ENCODE data around the gene PAK1. TPM values are rescaled to one million over a fixed set of nuclear protein-coding genes. Genes with fewer than 3 reads are reported as not detected.
"Not testable (repeated sequence)": the region's sequence is repeated elsewhere in the genome, so short reads cannot be mapped to it uniquely, and the experiment has no call there.

Gene PAK1
- total RNA-seq, 2 donors from 2014 or later, result 110 to 124 TPM

DNA sequence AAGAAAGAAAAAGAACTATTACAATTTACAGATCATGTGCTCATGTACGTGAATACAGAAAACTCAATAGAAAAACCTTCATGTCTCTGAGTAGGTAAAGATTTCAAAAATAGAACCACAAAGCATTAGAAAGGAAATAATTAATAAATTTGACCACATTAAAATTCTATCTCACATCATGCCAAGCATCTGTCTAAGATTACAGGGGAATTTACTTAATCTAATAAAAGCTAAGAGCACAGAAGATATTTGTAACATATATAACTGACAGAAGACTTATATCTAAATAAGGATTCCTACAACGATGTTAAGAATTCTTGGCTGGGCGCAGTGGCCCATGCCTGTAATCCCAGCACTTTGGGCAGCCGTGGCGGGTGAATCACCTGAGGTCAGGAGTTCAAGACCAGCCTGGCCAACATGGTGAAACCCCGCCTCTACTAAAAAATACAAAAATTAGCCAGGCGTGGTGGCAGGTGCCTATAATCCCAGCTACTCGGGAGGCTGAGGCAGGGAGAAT, 88.6 kb downstream of the PAK1 start:
- DNase-seq; intact Hi-C loops (cut with DNase I, micrococcal nuclease); ATAC-seq: not testable (repeated sequence)

DNA sequence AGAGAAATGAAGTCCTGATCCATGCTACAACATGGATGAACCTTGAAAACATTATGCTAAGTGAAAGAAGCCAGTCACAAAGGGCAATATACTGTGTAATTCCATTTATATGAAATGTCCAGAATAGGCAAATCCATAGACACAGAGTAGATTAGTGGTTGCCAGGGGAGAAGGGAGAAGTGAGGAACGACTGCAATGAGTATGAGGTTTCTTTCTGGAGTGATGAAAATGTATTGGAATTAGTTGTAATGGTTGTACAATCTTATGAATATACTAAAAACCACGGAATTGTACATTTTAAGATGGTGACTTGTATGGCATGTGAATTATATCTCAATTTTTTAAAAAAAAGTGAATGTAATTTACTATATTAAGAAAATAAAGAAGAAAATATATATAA, 89.3 kb downstream of the PAK1 start:
- ATAC-seq, result no peak
- intact Hi-C loops (cut with DNase I, micrococcal nuclease), result no loop called here

DNA sequence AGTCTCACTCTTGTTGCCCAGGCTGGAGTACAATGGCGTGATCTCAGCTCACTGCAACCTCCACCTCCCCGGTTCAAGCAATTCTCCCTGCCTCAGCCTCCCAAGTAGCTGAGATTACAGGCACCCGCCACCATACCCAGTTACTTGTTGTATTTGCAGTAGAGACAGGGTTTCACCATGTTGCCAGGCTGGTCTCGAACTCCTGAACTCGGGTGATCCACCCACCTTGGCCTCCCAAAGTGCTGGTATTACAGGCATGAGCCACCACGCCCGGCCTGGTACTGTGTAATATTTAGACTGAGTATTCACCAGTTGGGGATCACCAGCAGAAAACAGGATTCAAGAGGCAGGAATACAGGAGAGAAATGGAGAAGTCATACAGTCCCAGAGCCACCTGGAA, 90.5 kb downstream of the PAK1 start:
- intact Hi-C loops (cut with DNase I, micrococcal nuclease); ATAC-seq: not testable (repeated sequence)

More for the DNA sequence above, 89.3 kb downstream of the PAK1 start:
- no peak for DNase-seq

DNA sequence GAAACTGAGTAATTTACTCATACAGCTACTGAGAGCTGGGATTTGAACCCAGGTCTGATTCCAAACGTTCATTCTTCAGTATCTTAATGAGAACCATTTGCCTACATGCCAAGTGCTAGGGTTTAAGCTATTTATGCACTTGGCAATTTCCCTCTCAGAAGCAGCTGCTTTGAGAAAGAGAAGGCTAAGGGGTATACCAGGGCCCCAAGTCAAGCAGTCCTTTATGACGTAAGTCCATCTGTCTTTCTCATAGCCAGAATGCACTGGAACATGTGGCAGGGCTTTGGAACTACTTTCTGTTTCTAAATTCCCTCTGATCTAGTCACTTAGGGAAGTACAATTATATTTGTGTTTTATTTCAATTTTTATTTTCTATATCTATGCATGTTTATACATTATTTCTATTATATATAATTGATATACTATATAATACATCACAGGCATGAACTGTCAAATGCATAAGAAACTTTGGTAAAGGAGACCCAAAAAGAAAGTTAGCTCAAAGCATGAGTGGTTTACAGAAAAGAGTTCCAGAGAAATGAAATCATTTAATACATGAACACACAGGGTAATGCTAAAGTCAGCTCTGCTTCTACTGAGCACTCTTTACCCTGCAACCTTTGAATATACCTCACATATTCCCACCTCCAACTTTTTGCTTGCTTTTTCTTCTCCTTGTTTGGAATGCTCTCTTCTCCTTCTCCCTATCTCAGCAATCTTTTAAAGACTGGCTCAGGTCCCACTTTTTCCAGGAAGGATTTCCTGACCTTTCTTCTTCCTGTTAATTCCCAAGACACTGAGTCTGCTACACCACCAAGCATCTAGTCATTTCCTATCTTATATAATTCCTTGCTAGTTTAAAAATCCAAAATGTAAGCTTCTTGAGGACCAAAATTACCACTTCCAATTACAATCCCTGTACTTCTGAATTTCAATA, 91.9 kb downstream of the PAK1 start:
- ATAC-seq, result peak; percentile 44
- DNase-seq, result no peak
- intact Hi-C loops (cut with DNase I, micrococcal nuclease), result no loop called here

More for the DNA sequence above, 90.5 kb downstream of the PAK1 start:
- not testable (repeated sequence) for DNase-seq

DNA sequence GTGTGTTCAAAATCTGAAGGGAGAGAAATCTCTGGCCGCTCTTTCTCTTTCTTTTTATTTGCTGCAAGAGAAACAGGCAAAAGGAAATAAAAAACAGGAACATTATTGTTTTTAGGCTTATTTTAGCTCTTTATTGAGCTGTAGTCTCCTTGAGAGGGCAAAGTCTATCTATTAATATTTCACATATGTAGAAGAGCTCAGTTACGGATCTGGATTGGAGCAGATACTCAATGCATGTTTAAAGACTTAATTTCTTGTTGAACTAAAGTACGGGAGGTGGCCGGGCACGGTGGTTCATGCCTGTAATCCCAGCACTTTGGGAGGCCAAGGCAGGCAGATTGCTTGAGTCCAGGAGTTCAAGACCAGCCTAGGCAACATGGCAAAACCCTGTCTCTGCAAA, 94.0 kb downstream of the PAK1 start:
- intact Hi-C loops (cut with DNase I, micrococcal nuclease), result no loop called here
- DNase-seq (no peak), ATAC-seq (peak; percentile 70)

DNA sequence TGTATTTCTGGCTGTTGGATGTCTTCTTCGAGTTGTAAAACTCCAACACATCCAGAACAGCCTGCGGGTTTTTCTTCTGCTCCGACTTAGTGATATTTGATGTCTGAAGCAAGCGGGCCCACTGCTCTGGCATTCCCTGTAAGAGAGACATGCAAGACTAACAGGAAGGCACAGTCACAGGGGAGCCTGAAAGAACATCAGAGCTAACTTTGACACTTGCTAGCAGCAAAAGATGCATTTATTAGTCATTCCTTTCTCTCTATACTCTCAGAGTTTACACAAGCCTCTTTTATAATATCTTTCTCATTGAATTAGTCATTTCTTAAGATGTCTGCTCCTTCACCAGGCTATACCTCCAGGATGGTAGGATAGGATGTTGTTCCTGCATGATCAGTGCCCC, 94.6 kb downstream of the PAK1 start:
- intact Hi-C loops (cut with DNase I, micrococcal nuclease), result no loop called here
- no peak for DNase-seq
- ATAC-seq, result no peak

DNA sequence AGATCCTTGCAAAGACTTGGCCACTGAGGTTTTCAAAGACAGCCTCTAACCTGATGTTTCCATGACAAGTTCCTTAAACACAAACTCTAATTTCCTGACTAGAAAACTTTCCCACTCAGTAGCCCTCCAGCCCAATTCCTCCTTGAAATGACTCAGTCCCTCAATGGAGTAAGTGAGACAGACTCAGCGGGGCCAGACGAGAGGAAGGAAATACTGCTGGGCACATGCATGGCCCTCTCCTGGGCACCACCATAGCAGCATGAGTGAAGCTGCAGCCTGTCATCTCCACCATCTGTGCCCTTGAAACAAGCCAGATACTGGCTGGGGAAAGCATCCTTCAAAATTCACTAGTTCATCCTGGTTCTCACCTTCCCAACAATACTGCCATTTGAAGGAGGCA, 96.2 kb downstream of the PAK1 start:
- intact Hi-C loops (cut with DNase I, micrococcal nuclease), result no loop called here
- ATAC-seq (no peak), DNase-seq (no peak)

DNA sequence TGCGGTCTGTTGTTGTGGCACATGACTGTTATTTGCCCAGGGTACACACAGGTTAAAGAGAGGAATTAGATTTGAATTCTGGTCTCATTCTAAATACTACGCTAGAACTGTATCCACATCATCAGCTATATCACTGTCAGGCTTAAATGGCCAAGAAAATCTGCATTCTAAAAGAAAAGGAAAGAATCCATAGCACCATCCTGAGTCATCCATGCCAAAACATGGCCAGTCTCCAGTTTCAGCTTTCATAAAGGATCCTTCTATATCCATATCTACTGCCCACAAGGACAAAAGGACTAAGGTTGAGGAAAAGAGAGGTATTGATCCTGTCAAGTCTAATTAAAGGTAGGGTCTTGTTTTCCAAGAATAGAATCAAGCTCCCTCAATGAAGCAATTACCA, 98.8 kb downstream of the PAK1 start:
- intact Hi-C loops (cut with DNase I, micrococcal nuclease), result no loop called here
- DNase-seq, result no peak
- no peak for ATAC-seq

DNA sequence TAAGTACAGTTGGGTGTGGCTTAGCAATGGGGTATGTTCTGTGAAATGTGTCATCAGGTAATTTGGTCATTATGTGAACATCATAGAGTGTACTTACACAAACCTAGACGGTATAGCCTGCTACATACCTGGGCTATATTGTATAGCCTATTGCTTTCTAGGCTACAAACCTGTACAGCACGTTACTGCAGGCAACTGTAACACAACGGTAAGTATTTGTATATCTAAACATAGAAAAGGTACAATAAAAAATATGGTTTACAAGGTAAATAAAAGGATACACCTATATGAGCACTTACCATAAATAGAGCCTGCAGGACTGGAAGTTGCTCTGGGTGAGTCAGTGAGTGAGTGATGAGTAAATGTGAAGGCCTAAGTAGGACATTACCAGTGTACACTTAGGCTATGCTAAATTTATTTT, 99.3 kb downstream of the PAK1 start:
- intact Hi-C loops (cut with DNase I, micrococcal nuclease), result no loop called here
- DNase-seq (peak in 1 of 2 donors; percentile 35), ATAC-seq (peak; percentile 86)

DNA sequence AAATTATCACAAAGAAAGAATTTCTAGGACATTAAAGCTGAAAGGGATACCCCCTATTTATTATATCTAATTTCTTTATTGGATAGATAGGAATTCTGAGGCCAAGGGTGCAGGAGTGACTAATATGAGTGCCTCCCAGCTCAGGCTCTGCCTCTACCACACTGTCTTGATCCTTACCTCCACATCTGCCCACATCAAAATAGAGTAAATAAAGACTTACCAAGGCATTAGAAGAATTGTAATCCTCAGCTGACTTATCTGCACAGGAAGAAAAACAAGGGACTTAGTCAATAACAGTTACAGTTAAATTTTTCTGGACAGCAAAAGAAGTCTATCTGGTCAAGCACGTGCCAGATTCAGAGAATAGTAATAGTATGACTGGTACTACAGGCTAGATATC, 99.8 kb downstream of the PAK1 start:
- DNase-seq, result no peak
- intact Hi-C loops (cut with DNase I, micrococcal nuclease), result no loop called here
- peak; percentile 20 for ATAC-seq

DNA sequence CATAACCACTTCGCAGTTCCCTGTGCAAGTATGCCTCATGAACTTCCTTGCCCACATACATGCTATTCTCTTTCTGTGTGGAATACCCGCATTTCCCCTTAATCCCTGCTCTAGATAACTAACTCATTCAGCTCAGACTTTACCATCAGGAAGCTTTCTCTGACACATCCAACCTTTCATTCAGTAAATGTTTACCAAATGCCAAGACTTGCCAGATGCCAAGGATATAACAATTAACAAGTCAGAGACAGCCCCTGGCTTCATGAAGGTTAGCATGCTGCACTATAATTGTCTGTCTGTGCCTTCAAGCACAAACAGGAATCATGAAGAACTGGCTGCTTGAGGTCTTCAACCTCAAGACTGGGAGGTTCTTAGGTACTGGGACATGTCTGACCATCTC, 101.2 kb downstream of the PAK1 start:
- intact Hi-C loops (cut with DNase I, micrococcal nuclease), result no loop called here
- ATAC-seq, result peak; percentile 11
- DNase-seq, result no peak

DNA sequence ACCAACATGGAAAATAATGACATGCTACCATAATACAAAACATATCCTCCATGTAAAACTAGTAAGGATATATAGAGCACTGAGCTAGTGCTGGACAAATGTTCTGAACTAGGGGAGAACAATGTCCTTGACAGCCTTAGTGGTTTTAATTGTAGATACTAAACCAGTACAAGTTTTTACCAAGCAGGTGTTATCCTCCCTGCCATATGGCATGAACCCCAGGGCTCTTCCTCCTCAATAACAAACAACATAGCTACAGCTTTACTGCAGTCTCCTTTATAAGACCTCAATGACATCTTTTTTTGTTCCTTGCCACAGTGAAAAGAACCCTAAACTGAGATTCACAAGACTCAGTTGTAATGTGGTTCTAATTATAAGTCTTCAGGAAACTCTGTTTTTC, 102.2 kb downstream of the PAK1 start:
- intact Hi-C loops (cut with DNase I, micrococcal nuclease), result no loop called here
- DNase-seq (no peak), ATAC-seq (no peak)

DNA sequence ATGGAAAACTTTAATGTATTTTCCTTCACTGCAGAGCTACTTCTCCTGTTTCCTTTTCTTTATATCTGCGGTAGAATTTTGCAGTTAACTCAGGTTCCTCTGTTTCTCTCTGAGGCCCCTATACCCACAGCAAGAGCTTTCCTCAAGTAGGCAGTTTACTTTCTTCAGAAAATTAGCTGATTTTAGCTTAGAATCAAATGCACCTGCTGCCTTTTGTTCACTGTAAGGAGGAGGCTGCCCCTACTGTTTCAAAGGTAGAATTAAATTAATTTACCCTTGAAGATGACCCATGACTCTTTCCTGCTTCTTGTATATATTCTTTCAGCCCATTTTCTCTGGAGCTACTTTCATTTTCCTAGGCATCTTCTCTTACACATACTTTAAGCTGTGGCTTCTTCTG, 103.7 kb downstream of the PAK1 start:
- no peak for DNase-seq
- intact Hi-C loops (cut with DNase I, micrococcal nuclease), result no loop called here
- ATAC-seq, result no peak

DNA sequence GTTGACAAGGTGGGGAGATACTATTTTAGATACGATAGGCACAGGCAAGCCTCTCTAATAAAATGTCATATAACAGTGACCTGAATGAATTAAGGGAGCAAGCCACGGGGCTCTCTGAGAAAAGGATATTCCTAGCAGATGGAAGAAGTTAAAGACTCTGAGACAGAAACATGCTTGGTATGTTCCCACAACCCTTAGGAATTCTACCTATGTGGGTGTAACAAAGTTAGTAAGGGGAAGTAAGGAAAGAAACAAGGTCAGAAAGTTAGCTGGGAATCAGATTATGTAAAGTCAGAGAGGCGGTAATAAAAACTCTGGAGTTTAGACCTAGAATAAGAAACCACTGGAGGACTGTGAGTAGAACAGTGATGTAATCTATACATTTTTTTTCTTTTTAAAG, 112.7 kb downstream of the PAK1 start:
- DNase-seq (no peak), ATAC-seq (peak; percentile 33)
- intact Hi-C loops (cut with DNase I, micrococcal nuclease), result no loop called here

DNA sequence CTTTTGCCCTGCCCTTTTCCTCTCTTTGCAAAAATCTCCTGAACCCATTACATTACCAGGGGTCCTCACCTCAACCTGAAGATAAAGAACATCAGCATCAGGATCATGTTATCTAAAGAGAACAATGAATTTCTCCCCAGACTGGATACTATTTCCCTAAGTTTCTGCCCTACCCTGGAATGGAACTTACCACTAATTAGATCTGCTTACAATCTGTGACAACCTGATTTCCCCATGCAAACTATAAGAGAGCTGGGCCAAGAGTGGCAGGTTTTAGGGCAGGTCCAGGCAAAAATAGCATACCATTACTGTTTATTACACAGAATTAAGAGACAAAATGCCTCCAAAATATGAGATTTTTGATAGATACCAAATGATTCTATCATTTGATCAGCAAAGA, 114.4 kb downstream of the PAK1 start:
- no peak for DNase-seq
- intact Hi-C loops (cut with DNase I, micrococcal nuclease), result no loop called here
- no peak for ATAC-seq

DNA sequence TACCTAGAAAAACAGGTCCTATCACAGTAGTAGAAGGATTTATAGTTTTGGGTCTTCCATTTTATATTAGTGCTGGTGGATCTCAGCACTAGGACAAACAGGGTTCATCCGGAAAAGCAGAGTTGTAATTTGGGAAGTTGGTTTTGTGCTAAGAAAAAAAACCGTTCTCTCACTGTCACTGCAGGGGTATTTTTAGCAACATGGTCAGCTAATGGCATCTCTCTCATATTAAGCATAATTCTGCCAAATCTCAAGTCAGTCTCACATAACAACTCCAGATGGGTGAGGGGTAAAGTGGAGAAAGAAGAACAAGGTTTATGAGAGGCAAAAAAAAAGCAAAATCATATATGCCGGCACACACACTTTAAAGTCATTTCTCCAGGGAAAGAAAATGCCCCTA, 120.8 kb downstream of the PAK1 start:
- intact Hi-C loops (cut with DNase I, micrococcal nuclease), result no loop called here
- ATAC-seq, result no peak
- DNase-seq, result no peak

DNA sequence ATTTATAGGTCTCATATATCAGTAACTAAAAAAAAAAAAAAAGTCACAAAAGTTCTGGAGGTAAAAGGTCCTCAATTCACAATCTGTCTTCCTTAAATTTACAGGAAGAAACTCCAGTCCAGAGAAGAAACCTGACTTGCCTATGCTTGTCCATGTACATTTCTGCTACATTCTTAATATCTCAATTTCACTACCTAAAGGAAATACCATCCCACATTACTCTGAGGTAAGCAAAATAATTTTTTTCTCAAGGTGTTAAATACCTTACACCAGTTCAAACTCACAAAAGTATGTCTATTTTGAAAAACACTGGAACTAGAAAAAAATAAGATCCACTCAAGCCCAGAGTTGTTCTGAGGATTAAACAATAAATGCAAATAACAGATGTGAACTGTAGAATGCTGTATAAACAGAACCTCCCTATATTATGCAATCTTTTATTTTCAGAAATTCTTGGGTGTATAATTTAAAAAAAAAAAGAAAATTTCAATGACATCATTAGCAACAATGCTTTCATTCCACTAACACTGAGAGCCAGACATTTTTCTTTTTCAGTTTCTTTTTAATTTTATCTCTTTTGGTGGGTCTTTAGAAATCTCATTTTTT, 122.5 kb downstream of the PAK1 start:
- intact Hi-C loops (cut with DNase I, micrococcal nuclease), result no loop called here
- ATAC-seq (peak; percentile 59), DNase-seq (no peak)

DNA sequence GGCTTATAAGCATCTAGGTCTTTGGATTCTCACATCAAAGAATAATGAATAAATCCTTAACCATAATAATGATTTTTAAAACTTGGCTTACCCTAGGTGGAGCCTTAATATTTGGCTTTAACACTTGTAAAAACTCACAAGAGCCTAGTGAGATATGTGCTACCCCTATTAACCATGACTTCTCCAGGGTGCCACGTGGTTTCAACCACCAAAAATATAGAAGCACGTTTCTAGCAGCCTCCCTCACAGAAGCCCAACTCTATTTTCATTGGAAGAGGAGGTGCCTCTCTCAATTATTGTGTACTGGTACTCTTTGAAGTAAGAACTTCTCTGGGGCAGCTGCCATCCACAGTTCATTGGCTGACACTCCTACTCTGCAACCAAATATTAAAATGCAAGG, 125.9 kb downstream of the PAK1 start:
- intact Hi-C loops (cut with DNase I, micrococcal nuclease), result no loop called here
- DNase-seq, result no peak
- no peak for ATAC-seq

DNA sequence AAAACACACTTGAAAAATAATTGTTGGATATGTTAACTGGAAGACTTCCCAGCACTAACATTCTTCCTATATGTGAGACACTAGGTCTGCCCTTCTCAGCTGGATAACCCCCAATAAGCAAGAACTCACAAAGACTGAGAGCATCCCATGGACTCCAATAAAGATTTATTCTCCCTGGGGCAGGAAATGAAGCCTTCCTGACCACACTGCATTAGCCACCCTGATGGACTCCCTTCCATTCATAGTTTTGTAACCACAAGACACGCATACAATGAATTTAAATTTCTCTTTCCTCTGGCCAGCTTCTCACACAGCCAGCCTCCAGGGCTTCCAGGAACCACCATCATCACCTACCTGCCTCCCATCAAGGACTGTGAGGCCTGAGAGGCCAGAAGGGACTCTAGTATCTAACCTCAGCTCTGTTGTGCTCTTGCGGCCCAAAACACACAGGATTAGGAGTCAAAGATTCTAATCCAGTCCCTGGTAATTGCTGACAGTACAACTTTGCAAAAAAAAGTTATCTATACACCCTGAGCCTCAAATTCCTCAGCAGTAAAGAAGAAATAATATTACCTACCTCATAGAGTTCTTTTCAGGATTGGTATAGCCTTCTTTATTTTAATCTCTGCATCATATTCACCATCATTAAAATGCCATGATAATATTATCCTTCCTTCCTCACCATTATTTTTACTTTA, 126.8 kb downstream of the PAK1 start:
- DNase-seq, result no peak
- intact Hi-C loops (cut with DNase I, micrococcal nuclease), result no loop called here
- no peak for ATAC-seq

DNA sequence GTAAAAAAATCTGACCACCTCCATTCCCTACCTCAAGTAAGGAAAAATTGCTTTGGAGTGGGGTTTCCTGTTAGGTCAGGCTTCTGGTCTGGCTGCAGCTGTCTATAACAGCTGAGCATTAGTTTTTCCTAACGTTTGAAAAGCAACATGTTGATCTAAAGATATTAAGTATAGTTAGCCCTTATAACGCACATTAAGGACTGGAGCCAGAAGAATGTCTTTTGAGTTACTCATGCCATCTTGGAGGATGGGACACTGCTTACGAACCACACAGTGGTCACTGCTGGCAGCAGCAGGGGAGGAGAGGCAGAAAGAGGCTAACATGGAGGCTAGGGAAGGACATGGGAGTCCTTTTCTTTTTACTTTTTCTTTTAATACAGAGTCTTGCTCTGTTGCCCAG, 128.3 kb downstream of the PAK1 start:
- intact Hi-C loops (cut with DNase I, micrococcal nuclease), result no loop called here
- DNase-seq (no peak), ATAC-seq (no peak)

All from left colon (tissue), 2 donors.